ENCODE measurements around the gene CORO7.

Gene CORO7

DNA sequence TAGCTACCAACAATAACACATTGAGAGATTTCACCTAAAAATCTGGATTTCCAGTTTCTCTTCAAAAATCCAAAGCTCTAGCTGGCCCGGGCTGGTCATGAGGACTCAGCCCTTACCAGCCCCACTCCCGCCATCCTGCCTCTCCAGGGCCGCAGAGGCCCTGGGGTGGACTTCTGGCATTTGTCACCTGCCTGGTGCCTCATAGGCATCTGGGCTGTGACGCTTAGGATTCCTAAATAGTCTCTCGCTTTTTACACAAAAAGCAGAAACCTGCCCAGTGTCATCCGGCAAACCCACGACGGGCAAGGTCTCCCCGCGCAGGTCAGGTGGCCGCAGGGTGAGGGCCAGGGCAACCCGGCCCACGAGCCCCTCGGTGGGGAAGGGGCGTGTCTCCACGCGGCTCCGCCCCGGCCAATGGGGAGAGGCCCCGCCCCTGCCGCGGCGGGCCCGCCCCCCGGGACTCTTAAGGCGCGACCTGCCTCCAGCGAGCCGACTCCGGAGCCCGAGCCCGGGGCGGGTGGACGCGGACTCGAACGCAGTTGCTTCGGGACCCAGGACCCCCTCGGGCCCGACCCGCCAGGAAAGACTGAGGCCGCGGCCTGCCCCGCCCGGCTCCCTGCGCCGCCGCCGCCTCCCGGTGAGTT, 44.9 kb downstream of the CORO7 start, which contains the start of gene VASN:
Gene VASN, plus strand, starts transcription at position 492 of the 644 bp plus-strand sequence. CDS start 9,030 bp downstream, outside the sequence.
- peak; percentile 56 for DNase-seq (ENCODE audit: low spot score)

GRCh38 chr16:4370570-4371356, 45.6 kb downstream of the CORO7 start:
- DNase-seq (ENCODE audit: low spot score) = no peak

DNA sequence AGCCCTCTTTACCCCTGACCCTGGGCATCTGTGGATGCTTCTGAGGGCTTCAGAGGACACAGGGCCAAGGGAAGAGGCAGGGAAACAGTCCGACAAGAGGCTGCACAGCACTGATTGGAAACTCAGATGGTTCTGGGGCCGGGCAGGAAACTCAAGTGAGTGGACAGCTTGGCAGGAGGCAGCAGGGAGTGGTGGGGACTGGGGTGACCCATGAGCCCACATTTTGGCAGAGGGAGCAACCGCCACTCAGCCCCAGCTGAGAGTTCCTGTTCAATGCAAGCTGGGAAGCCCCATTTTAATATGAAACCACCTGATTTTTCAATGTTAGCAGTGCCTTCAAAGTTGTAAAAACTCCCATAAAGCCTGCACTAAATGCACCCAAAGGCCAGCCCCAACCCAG, 46.2 kb downstream of the CORO7 start:
- no peak for DNase-seq (ENCODE audit: low spot score)

DNA sequence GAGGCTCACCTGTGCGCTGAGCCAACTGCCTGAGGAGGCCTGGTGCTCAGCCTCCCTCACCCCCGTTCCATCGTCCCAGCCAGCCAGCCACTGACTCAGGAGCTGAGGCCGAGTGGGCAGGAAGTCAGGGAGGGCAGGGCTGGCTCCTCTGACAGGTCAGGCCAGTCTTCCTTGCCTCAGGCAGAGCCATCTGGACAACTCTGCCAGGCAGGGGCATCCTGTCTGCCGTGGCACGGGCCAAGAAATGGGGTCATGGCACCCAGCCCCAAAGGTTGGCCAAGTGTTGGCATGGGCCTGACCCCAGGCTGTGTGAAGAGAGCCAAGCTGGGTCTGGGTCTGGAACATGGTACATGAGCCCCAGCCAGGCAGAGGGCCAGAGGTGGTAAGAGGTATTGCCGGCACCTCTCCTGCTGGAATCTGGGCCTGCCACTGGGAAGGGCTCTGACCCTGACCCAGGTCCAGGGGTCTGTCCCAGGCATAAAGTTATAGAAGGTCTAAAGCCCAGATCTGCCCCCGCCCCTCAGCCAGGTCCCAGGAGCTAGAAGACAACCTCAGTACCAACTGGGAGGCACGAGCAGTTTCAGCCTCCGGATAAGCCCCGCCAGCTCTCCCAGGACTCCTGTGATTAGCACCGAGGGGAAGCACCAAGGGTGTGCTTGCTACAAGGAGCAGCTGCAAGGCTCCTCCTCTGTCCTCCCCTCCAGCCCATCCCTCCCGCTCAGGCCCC, 47.2 kb downstream of the CORO7 start:
- DNase-seq (ENCODE audit: low spot score) = no peak

DNA sequence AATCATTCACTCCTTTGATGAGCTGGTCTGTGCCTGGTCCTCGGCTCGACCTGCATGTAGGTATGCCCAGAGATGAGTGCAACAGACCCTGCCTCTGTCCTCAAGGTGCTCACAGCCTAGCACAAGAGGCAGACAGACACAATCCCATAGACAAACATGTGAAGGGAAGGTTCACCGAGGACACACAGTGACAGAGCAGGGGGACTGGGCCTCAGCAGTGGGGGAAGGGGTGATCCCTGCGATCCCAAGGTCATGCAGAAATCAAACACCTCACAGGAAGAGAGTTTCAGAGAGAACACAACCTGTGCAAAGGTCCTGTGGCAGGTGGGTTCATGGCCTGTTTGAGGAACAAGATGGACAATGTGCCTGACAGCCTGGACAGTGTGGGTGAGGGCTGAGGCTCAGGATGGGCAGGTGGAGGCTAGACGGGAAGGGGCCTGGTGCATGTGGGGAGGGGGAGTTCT, 49.0 kb downstream of the CORO7 start:
- DNase-seq (ENCODE audit: low spot score) = no peak

DNA sequence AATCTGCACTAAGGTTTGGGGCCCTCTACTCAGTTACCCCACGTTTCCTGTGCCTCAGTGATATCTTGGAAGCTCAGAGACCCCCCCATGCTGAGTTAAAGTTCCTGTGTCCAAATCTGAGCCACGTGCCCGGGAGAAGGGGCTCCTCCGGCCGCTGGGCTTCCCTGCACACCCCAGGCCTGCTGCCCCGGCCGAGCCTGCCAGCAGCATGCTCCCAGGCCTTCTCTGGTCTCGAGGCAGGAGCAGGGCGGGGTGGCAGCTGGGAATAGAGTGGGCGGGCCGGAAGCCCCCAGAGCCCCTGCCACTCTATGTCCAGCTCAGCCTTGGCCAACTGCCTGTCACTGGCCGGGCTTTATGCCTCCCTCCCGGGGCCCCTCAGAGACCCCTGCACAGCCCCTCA, 50.4 kb downstream of the CORO7 start:
- no peak for DNase-seq (ENCODE audit: low spot score)

DNA sequence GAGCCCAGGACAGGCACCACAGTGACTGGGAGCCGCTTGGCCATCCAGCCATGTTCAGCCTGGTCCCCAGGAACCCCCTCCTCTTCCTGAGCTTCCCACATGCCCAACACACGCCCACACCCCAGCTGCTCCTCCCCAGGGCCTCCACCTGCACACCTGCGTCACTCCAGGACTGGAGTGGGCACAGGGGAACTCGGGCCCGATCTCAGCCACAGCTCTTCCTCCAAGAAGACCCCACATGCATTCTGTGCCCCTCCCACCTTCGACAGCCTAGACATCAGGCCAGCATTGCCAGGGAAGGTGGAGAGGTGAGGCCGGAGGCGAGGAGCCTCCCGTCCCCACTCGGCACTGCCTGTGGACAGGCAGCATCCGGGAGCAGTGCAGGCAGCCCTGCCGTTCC, 50.8 kb downstream of the CORO7 start:
- no peak for DNase-seq (ENCODE audit: low spot score)

- DNase-seq (ENCODE audit: low spot score) = no peak
Measured at GRCh38 chr16:4365014-4365406, 51.4 kb downstream of the CORO7 start.

DNA sequence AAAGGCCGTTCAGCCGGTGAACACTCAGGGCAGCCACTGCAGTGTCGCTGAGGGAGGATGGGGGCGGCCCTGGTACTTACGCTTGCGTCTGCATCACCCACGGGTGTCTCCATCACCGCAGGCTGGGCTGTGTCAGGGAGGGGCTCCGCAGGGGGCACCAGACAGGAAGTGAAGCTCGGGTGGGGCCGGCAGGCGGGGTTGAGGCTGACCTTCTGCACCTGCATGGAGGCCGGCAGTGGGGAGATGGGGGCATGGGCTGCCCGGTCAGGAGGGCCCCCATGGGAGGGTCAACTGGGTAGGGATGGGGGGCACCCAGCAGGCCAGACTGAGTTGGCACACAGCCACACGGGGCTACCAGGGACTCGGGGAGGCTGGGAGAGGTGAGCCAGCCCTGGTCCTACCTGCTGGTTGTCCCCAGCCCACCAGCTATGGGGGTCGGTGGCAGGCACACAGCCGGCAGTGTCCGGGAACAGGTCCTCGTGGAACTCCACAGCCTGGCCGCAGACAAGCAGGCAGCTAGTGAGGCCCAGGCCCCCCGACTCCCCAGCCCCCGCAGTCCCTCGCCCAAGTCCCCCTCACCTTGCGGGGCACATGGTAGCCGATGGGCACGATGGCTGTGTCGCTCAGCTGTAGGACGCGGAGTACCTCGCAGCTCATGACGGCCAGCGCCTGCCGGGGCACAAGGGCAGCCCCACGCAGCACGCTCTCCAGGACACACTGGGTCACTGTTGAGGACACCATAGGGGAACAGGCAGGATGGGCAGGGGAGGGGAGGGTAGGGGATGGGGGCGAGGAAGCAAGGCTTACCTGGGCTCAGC, 52.0 kb downstream of the CORO7 start:
- no peak for DNase-seq (ENCODE audit: low spot score)

DNA sequence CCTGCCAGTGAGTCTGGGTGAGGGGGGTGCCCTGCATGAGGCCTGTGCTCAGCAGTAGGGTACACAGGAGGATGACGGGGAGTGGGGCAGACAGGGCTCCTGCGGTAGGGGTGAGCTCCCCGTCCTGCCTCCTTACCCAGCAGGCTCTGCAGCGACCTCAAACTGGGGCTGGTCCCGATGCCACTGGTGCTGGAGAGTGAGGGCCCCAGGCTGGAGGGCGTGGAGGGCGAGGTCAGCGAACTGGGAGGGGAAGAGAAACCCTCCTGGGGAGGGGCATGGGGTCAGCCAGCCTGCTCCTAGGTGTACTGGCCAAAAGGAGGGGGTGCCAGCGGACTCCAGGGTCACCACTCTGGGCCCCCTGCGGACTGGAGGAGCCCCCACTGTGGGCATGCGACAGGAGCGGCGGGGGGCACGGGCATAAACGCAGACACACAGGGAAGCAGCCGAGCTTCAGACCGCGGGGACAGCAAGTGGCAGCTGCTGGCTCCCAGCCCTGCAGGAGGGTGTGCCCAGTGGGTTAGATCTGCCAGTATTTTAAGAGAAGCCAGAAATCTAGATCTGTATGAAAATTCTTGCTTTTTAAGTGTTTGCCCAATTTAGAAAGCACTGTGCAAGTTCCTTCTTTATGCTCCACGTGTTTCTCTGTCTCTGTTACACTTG, 53.8 kb downstream of the CORO7 start:
- DNase-seq (ENCODE audit: low spot score) = no peak

DNA sequence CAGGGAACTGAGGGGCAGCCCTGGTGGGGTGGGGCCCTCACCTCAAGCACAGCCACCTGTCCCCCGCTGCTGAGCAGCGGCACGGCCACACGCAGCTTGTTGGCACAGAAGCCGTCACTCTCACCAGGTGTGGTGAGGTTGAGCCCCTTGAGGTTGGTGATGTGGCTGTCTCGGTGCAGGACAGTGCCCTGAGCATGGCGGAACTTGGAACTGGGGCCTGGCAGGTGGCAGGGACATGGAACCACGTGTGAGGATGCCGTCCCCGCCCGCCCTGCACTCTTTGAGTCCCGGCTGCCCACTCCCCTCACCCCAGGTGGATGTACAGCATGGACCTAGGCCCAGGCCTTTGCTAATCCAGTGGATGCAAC, 54.5 kb downstream of the CORO7 start:
- DNase-seq (ENCODE audit: low spot score) = no peak

DNA sequence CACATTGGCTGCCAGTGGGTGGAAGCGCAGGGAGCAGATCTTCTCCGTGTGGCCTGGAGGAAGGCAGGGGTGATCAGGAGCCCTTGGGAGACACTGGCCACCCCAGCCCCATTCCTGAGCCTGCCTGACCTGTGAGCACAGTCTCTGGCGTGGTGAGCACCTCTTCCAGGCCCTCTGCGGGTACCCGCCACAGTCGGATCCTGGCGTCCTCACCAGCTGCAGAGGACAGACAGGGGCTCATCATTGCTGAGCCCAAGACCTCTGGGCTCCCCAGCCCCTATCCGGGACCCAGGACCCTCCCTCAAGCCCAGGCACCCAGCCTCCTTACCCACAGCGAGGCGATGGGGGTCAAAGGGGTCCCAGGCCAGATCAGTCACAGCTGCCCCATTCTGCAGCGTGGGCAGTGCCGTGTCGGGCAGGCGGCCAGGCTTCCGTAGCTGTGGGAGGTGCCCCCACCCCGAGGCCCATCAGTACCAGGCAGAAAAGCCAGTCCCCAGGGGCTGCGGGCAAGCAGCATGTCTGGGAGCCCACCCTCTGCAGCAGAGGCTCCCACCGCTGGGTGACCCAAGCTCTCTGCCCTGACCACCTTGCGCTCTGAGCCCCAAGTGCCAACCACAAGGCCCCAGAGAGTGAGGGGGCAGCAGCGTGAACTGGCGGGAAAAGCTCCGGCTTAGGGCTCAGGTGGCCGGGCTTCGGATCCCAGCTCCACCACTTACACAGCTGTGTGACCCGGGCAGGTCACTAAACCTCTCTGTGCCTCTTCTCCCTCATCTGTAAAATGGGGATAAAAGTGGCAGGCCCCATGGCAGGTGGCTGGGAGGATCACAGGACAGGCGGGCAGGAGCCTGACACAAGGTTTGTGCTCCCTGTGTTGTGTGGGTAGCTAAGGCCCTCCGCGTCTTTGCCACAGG, 55.1 kb downstream of the CORO7 start:
- no peak for DNase-seq (ENCODE audit: low spot score)

GRCh38 chr16:4360538-4361021, 55.8 kb downstream of the CORO7 start:
- DNase-seq (ENCODE audit: low spot score) = no peak

- no peak for DNase-seq (ENCODE audit: low spot score)
Measured at GRCh38 chr16:4359914-4360313, 56.5 kb downstream of the CORO7 start.

DNA sequence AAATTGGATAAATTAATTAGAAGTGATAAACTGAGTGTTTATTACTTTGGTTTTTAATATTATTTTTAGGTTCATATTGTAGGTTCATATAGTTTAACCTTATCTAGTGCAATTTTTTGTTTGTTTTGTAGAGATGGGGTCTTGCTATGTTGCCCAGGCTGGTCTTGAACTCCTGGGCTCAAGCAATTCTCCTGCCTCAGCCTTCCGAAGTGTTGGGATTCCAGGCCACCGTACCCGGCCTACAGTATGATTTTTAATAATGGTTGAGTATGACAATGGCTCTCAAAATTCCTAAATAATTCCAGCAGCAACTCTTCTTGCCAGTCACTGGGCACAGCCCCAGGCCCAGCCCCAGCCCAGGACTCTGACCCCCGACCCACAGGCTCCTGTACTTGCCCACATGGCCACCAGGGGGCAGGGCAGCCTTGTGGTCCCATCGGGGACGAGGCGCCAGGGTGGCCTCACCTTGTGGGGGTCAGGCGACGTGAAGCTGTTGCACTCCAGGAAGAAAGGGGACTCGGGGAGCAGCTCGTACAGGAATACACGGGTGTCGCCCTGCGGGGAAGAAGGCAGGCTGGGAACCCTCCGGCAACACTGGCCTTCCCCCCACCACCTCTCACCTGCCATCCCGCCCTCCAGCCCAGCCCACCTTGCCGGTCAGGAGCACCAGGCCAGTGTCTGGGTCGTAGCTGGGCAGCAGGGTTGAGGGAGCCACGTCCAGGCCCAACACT, 57.4 kb downstream of the CORO7 start:
- DNase-seq (ENCODE audit: low spot score) = peak; percentile 56

DNA sequence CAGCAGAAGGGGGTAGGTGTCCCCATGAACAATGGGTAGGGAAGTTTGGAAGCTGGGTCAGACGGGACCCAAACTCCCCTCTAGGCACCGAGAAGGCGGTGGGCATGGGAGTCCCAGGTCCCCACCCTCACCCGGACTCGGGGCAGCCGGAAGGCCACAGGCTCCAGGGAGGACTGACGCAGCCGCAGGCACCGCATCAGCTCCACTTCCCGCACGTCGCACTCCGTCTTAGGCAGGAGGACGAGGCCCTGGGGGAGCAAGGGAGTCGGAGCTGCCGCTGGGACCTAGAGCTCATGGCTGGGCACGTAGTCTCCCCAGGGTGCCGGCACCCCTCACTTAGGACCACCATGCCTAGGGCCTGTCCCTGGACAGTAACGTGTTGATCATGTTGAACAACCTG, 58.2 kb downstream of the CORO7 start:
- DNase-seq (ENCODE audit: low spot score) = no peak

- DNase-seq (ENCODE audit: low spot score) = no peak
Measured at GRCh38 chr16:4356820-4357219, 59.6 kb downstream of the CORO7 start.

GRCh38 chr16:4354512-4355409, 61.6 kb downstream of the CORO7 start:
- DNase-seq (ENCODE audit: low spot score) = no peak

DNA sequence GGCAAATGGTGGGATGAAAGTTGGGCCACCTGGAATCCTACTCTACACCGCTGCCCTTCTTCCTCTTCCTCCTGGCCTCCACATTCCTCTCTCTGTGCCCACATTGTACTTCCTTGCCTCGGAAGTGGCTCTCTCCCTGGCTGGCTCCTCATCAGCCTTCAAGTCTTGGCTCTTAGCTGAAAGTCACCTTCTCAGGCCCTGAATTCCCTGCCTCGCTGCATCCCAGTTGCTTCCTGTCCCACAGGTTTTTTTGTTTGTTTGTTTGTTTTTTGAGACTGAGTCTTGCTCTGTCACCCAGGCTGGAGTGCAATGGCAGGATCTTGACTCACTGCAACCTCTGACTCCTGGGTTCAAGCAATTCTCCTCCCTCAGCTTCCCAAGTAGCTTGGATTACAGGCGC, 62.7 kb downstream of the CORO7 start:
- DNase-seq (ENCODE audit: low spot score) = no peak

Data from CD4-positive, alpha-beta T cell treated with Interleukin-2 at 100 ng/mL for 4 hours (primary cell).